Fibroblast of the aortic adventitia (primary cell): ENCODE data around the gene RASL12. TPM values are rescaled to one million over a fixed set of nuclear protein-coding genes. Genes with fewer than 3 reads are reported as not detected.
"Not testable (repeated sequence)": the region's sequence is repeated elsewhere in the genome, so short reads cannot be mapped to it uniquely, and the experiment has no call there.

Experiments used
- DNase-seq: peaks from one replicate; pipeline ENCODE4 v3.0.0-alpha.2; 2010; ENCODE audit warnings: low read depth
- H3K4me3 ChIP-seq: 2 replicates; pipeline ENCODE4 v1.5.1; 2011; ENCODE audit warnings: low read depth, mild to moderate bottlenecking, control low read depth, low read length, moderate library complexity
- CTCF ChIP-seq: IDR thresholded peaks from 2 replicates; pipeline ENCODE4 v1.5.1; 2011; ENCODE audit warnings: mild to moderate bottlenecking, low read length, control low read depth, inconsistent platforms; ENCODE audit not compliant: insufficient read depth
- total RNA-seq: library from RNA; depleted of rRNA; stranded (reverse); fragments of >200 nt; gene quantifications from 2 replicates; pipeline ENCODE4 v1.2.3, GENCODE V29; 2012; ENCODE audit warnings: low replicate concordance

Gene RASL12
- total RNA-seq, 1 donor: 1.9 TPM

GRCh38 chr15:65096481-65097385 is 28.9 kb upstream of the RASL12 start:
- TF ChIP-seq CTCF: no peak
- no peak overlapping the region for H3K4me3 ChIP-seq
- DNase-seq: no peak

GRCh38 chr15:65095747-65096104 is 27.9 kb upstream of the RASL12 start:
- no peak for TF ChIP-seq CTCF
- no peak overlapping the region for H3K4me3 ChIP-seq
- no peak for DNase-seq

- H3K4me3 ChIP-seq: no peak overlapping the region
- no peak for DNase-seq
- TF ChIP-seq CTCF: no peak
Measured at GRCh38 chr15:65095011-65095746, 27.4 kb upstream of the RASL12 start.

GRCh38 chr15:65094294-65094995 is 26.7 kb upstream of the RASL12 start:
- DNase-seq: no peak
- TF ChIP-seq CTCF: no peak
- no peak overlapping the region for H3K4me3 ChIP-seq

GRCh38 chr15:65093793-65094170 is 26.0 kb upstream of the RASL12 start:
- not testable (repeated sequence) for H3K4me3 ChIP-seq, DNase-seq

GRCh38 chr15:65092911-65093792 is 25.4 kb upstream of the RASL12 start:
- TF ChIP-seq CTCF: no peak
- no peak overlapping the region for H3K4me3 ChIP-seq
- no peak for DNase-seq
